ENCODE measurements around the gene SOX9.

DNA sequence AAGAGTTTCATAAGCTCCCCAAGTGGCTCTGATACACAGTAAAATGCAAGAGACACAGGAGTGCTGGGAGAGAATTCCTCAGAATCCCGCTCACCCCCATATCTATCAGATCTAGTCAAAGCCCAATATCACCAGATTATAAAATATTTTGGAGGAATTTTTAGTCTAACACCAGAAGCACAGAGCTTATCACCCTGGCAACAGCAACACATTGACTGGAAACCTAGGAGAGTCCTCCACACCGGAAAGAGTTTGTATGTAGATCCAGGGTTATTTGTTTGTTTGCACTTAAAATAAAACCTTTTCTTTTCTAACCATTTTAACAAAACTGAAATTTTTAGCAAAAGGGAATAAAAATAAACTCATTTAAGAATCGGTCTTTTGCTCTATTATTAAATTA lies 7.2 kb downstream of the SOX9 start:
- TF ChIP-seq, protein P1, sequence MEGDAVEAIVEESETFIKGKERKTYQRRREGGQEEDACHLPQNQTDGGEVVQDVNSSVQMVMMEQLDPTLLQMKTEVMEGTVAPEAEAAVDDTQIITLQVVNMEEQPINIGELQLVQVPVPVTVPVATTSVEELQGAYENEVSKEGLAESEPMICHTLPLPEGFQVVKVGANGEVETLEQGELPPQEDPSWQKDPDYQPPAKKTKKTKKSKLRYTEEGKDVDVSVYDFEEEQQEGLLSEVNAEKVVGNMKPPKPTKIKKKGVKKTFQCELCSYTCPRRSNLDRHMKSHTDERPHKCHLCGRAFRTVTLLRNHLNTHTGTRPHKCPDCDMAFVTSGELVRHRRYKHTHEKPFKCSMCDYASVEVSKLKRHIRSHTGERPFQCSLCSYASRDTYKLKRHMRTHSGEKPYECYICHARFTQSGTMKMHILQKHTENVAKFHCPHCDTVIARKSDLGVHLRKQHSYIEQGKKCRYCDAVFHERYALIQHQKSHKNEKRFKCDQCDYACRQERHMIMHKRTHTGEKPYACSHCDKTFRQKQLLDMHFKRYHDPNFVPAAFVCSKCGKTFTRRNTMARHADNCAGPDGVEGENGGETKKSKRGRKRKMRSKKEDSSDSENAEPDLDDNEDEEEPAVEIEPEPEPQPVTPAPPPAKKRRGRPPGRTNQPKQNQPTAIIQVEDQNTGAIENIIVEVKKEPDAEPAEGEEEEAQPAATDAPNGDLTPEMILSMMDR (IDR thresholded peaks at IDR 0.05; ENCODE audit: insufficient read depth, low read length, poor library complexity, severe bottlenecking) = no peak
- TF ChIP-seq EZH2phosphoT487 (conservative IDR thresholded peaks at IDR 0.05; ENCODE audit: low read length) = no peak
